GM19452 (cell line): ENCODE results near the gene DES.

Experiments used
- ATAC-seq: cut with Tn5 transposase; IDR thresholded peaks from one replicate; pipeline ENCODE4 v1.9.1; 2021; ENCODE audit not compliant: unreplicated experiment

The DES gene

DNA sequence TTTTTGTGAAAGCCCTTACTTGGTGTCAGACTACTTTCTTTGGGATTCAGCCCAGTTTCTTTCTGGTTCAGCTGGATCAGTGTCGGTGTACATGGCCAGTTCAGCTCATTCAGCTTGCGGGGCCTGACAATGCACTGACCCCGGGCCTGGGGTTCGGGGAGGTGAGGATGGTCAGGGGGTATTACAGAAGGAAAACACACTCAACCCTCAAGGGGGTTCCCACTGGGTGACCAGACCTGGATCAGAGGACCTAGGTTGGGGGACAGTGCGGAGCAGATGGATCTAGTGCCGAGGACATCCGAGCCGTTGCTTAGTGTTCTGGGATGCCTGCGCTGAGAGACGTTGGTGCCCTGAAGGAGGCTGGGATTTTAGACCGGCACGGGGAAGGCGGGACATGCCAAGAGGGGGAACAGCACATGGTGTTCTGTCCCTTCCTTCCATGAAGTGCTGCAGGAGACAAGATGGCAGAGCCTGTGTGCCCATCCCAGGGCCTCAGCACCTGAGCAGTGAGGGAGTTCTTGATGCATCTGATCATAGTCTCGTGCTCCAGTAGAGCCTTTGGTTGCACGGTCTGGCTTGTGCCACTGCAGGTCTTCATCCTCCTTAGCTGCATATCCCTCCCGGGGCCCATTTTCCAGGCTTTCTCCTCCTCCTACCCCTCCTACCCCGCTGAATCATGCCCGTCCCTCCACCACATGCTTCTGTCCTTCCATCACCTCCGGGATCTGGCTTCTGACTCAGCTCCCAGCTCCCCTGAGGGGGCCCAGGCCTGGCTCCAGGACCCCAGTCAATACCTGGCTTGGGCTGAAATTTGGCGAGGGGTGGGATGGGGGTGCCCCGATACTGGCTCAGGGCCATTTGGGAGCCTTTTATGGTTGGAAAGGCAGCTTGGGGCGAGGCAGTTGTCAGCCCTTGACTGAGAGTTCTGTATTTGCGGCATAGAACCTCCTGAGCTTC, 34.5 kb downstream of the DES start:
- ATAC-seq: no peak

DNA sequence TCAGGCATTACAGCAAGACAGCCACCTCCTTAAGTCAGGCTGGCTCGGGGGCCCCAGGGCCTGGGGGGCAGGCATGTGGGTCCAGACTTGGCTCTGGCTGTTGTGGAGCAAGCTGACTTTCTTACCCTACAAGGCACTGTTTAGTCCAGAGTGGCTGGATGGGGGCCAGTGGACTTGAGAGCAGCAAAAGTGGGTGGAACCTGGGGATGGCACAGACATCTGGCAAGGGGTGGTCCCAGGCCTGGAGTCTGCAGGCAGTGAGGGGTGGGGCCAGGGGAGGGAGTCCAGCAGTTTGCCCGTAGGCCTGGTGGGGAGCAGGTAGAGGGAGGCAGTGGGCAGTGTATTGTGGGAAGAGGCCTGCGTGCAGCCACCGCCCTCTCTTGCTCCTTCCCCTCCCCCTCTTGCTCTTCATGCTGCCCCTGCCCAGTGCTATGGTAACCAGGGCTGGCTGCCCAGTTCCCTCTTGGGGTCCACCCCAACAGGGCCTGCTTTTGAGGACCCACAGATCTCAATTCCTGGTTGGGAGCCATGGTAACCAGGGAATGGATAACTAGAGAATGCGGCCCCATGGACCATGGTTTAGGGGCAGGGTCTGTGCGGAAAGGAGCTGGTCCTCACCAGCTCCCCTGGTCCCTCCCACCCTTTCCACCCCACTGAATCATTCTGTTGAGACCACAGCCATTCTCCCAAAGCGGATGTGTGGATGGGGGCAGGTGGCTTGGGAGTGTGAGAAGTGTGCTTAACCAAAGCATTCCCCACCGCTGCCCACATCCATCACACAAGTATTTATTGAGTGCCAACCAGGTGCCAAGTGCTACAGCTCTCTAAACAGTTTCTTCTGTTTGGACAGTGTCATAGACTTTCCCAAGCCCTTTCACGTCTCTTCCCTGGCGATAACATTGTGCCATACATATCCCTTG, 35.8 kb downstream of the DES start:
- ATAC-seq: no peak

DNA sequence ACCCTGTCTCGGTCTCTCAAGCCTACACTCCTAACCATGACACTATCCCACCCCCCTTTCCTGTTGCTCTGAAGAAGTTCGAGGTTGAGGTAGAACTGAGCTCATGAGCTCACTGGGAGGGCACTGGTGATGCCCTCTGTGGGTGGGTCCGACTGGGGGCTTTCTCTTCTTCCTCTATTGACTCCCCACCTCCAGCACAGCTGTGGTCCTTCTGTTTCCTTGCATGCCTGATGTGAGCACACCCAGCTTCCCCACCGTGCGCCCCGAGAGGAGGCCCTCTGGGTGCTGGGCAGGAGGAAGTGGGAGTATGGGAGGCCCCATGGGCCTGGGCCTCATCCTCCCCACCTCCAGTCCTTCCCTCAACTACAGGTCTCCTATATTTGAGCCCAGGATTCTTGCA, 37.4 kb downstream of the DES start:
- no peak for ATAC-seq

DNA sequence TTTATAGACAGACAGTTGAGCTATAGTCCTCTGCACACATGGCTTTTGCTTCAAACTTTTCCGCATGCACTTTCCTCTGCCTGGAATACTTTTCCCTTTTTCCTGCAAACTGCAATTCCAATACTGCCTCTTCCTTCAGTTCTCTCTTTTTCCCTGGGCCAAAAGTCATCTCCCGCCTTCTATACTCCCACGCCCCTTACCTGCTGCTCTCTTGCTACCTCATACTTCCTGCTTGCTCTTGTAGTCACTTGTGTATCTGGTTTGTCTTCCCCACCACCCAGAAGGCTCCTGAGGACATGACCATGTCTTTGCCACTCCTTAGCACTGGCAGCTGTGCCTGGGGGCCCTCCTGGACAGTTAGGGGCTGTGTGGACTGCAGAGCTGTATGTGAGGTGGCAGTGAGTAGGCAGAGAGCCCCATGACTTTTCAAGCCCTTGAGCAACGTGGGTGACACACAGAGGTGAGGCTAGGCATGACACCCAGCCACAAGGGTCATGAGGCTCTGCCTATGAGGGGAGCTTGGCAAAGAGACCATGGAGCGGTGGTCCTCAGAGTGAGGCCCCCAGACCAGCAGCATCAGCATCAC, 39.7 kb downstream of the DES start:
- ATAC-seq: no peak

DNA sequence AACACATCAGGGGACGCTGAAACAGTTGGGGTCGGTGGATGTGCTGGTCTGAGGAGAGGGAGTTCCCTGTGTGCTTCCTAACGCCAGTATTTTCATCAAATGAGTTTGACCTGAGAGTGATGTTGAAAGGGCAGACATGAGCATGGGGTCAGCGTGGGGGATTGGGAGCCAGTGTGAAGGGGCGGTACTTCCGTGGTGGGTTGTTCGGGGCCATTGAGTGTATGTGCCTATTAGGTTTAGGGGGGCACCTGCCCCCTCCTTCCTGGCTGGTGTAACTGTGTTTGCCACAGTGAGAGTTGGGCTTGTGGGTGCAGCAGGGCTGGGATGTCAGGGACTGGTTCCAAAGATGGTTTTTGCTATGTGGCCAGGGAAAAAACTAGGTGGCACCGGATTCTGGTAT, 40.8 kb downstream of the DES start:
- no peak for ATAC-seq

DNA sequence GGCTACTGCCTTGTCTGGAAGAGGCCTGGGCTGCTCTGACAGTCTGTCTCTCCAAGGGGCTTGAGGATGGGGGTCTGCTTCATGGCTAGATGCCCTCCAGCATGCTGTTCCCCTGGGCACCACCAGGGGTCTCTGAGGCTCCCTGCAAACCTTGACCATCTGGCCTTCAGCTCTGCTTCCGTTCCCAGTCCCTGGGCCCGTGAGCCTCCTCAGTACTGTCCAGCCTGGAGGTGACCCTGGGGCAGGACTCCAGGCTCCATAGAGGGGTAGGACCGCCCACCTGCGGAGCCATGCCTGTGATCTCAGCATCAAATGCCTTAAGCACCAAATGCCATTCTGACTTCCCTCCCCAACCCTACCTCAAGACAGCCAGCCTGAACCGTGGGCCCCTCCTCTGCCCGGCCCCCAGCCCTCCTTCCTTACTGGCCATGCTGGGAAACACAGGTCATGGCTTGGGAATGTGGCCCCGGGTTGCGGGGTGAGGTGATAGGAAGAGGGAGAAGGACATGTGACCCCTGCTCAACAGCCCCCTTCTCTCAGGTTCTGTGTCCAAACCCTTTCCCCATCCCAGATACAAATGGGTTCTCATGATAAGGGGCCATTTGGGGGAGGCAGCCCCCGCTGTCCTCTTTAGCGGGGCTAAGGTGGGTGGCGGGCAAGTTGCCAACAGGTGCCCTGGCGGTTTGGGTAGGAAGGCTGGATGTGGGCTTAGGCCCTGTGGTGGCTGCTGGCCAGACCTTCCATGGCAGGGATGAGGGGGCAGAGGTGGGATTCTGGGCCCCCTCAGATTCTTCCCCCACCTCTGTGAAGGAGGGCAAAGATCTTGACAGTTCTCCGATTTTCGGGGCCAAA, 41.5 kb downstream of the DES start:
- peak; percentile 86 for ATAC-seq

DNA sequence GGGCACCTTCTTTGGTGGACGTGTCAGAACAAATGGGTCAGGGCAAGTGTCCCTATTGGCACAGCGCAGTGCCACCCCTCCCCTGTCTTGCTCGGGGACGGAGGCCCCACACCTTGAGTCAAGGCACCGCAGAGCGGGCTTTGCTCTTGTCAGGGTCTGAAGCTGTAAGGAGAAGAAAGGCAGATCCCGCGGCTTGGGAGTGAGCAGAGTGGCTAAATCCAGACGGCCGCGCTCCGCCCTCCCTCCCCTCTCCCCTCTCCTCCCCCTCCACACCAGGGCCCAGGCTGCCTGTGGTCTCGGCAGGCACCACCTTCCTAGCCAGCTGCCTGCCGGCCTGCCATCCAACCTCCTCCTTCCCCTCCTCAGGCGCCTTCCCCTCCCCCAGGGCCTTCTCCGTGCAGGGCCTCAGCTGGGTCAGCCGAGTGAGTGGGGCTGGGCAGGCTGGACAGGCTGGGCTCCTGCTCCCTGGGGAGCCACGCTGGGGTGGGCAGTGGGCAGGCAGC, 42.3 kb downstream of the DES start:
- ATAC-seq: no peak

DNA sequence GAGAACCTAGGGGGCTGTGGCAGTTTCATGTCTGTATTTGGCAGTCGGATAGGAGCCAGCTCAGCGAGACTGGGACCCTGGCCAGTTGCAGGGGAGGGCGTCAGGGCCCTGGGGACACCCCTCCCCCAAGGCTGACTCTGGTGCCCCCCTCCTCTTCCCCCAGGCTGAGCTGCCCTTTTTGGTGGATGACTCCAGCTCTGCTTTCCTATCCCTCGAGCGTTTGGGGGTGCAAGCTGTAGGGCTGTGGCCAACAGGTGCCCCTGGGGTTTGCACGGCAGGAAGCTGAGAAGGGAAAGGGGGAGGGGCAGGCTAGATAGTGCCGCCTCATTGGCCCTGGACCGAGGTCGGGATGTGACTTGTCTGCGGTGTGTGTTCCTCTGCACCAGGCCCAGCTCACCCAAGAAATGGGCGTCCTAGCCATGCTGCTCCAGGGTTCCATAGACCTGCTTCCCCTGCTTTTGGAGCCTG, 42.9 kb downstream of the DES start:
- ATAC-seq: no peak

DNA sequence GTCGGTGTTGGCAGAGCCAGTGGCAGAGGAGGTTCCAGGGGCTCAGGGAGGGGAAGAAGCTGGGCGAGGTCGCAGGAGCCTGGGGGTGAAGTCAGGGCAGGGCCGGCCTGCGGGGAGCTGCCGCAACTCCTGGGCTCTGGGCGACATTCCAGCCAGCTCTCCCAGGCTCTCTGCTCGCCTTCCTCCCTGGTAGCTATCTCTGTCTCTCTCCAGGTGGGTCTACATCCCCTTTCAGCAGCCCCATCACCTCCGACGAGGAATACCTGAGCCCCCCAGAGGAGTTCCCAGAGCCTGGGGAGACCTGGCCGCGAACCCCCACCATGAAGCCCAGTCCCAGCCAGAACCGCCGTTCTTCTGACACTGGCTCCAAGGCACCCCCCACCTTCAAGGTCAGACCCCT, 43.5 kb downstream of the DES start:
- no peak for ATAC-seq

DNA sequence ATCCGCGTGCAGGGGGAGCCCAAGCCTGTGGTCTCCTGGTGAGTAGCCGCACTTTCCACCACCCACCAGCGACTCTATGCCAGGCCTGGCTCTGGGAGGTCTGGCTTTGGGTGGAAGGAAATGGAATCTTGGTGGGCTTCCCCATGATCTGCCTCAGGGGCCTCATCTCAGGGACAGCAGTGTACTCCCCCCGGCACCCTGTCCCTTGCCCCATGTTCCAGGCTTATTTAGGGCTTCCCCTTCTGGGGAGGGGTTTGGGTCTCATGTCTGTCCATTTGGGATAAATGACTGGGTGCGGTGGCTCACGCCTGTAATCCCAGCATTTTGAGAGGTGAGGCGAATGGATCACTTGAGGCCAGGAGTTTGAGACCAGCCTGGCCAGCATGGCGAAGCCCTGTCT, 44.2 kb downstream of the DES start:
- no peak for ATAC-seq

DNA sequence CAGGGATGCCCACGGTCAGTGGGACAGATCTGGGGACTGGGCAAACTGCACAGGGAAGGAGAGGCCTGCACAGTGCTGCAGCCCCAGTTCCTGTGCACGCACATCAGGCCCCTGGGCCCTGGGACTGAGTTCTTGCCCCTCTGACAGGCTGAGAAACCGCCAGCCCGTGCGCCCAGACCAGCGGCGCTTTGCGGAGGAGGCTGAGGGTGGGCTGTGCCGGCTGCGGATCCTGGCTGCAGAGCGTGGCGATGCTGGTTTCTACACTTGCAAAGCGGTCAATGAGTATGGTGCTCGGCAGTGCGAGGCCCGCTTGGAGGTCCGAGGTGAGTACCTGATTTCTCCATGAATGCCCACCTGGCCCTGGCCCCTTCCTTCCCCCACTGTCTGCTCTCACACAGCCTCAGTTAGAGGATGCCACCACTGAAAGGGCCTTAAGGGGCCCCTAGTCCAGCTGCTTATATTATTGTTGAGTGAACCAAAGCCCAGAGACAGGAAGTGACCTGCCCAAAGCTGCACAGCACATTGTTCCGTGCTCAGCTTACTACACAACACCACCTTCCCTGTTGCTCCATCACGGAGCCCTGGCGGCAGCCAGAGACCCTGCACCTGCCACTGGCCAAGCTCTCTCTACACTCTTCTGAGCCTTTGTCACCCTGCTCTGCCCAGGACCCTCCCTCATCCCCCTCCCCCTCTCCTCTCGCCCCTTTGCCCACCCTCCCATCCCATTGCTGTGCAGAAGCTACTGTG, 46.3 kb downstream of the DES start:
- no peak for ATAC-seq

DNA sequence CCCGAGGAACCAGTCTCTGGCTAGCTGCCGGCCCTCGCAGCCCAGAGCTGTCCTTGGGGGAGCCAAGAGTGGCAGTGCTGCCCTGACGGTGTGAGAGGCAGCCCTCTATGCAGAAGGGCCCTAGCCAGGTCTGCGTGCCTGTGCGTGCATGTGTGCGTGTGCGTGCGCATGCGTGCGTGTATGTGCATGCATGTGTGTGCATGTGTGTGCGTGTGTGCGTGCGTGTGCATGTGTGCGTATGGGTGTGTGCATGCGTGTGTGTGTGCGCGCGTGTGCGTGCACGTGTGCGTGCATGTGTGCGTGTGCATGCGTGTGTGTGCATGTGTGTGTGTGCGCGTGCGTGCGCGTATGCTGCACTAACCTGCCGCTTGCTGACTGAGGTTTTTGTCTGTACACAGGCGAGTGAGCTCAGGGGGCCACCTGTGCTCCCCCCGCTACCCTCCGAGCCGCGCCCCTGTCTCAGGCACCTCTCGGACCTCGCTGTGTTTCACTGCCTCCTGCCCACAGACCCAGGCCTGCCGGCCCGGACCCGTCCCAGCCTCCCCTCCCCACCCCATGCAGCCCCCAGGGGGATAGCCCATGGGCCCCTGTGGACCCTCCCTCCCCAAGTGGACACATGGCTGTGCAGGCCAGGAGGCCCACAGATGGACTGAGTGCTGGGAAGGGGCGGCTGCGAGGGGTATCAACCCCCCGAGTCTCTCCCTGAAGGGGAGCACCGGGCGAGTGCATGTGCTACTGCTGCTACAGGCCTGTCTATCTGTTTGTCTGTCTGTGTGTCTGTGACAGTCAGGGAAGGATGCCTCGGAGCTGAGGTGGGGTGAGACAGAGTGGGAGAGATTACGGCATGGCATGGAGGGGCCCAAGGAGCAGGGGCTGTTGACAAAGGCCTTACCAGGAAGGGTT, 47.7 kb downstream of the DES start:
- no peak for ATAC-seq

DNA sequence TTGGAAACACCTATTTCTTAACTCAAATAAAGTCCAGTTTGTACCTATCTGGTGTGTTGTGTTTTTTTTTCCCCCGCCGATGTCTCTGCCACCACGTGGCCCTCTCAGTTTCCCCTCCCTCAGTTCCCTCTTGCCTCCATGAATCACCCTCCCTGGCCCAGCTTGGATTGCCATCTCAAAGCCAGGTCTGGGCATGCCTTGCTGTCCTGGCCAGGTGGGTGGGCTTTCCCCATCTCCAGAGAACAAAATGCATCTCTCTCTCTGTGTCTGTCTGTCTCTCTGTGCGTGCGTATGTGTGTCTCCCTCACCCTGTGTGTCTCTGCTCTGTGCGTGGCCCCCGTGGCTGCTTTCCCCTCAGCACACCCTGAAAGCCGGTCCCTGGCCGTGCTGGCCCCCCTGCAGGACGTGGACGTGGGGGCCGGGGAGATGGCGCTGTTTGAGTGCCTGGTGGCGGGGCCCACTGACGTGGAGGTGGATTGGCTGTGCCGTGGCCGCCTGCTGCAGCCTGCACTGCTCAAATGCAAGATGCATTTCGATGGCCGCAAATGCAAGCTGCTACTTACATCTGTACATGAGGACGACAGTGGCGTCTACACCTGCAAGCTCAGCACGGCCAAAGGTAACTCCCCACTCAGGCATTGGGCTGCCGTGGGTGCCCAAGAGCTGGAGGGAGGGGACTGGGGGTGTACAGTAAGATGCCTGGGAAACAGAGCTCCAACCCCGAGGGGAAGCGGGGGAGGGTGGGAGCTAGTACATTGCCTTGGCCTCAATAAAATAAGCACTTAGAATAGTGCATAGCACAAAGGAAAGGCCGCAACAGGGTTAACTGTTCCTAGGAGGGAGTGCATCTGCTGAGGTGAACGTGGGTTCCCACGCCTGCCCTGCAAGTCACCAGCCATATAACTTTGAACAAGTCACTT, 48.9 kb downstream of the DES start:
- no peak for ATAC-seq

DNA sequence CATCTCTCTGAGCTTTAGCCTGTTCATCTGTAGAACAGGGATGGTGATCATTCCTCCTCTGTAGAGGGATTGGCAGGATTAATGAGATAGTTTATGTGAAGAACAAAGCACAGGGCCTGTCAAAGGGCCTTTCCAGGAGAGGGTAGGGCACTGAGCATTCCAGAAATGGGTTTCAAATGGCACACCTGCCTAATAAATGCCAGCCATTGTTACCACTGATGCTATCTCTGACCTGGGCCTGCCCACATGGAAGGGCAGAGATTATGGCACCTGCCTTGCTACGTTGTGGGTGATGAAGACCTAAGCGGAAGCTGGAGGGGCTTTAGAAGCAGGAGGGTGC, 49.5 kb downstream of the DES start:
- ATAC-seq: no peak

DNA sequence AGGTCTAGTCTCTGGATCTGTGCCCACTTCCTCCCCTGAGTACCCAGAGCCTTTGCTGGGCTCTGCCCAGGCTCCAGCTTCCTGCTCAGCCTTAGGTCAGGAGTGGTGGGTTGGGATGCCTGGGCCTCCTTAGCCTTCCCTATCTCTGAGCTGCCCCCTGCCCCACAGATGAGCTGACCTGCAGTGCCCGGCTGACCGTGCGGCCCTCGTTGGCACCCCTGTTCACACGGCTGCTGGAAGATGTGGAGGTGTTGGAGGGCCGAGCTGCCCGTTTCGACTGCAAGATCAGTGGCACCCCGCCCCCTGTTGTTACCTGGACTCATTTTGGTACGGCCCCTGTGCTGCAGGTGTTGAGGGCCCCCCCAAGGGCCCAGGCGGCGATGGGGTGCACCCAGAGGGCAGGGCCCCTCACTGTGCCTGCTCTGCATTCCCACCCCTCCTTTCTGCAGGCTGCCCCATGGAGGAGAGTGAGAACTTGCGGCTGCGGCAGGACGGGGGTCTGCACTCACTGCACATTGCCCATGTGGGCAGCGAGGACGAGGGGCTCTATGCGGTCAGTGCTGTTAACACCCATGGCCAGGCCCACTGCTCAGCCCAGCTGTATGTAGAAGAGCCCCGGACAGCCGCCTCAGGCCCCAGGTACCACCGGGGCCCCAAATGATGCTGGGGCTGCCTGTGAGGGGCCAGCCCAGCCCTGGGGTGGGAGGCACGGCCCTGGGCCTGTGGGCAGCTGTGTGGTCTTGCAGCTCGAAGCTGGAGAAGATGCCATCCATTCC, 50.4 kb downstream of the DES start:
- ATAC-seq: no peak

DNA sequence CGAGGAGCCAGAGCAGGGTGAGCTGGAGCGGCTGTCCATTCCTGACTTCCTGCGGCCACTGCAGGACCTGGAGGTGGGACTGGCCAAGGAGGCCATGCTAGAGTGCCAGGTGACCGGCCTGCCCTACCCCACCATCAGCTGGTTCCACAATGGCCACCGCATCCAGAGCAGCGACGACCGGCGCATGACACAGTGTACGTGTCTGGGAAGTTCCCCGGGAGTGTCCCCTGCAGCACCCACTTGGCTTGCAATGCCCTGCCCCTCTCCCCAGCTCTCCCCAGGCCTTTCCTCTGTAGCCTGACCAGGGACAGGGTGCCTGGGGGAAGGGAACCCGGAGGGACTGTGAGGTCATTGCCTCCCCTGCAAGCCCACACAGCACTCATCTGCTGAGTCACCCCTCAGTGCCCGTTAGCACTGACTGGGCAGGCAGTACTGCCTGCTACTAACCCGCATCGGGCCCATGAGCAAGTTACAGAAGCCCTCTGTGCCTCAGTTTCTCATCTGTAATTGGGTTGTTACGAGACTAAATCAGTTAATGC, 51.1 kb downstream of the DES start:
- no peak for ATAC-seq

DNA sequence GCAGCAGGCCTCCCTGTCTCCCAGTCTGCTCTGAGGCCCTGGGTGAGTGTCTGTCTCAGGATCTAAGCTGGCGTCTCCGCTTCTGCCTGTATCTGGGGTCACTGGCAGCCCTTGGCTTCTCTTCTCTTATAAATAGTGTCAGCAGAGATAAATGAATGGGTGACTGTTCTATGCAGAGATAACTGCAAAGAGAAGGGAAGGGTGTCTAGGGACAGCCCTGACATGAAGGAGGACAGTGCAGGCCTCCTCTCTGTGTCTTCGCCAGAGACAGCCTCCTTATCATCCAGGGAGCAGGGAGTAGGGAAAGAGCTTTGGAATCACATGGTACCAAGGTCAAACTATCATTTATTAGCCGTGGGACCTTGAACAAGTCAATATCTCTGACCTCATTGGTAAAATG, 52.3 kb downstream of the DES start:
- ATAC-seq: no peak
